CD14-positive monocyte (primary cell): Measurements from ENCODE around the gene ZNF487. TPM values are rescaled to one million over a fixed set of nuclear protein-coding genes. Genes with fewer than 3 reads are reported as not detected.
A peak's percentile ranks its signal among the peaks of the same experiment; 100 is the strongest.
"Not testable (repeated sequence)": the region's sequence is repeated elsewhere in the genome, so short reads cannot be mapped to it uniquely, and the experiment has no call there.

Source experiments
- DNase-seq, 3 donors: peaks; one replicate each; pipeline ENCODE4 v3.0.0-alpha.2; 2011 to 2022
- H2AFZ ChIP-seq: 2 replicates; pipeline ENCODE4 v1.6.0; 2012; ENCODE audit warnings: mild to moderate bottlenecking, low read depth, low read length, inconsistent platforms; ENCODE audit not compliant: insufficient read depth, poor library complexity, severe bottlenecking
- H3K27ac ChIP-seq, 2 donors: 1 replicate in 1 of 2; 2 replicates in 1 of 2; pipeline ENCODE4 v1.5.1; 2012 to 2013; ENCODE audit warnings: low read length in 2 of 2, control low read depth in 1 of 2, inconsistent platforms in 1 of 2, low read depth in 1 of 2, mild to moderate bottlenecking in 1 of 2
- H3K27me3 ChIP-seq, 2 donors: one replicate each; pipeline versions ENCODE4 v1.6.0 to v1.6.1; 2011 to 2013; ENCODE audit warnings: low read length in 2 of 2; ENCODE audit not compliant: control insufficient read depth in 2 of 2, insufficient read depth in 2 of 2
- H3K36me3 ChIP-seq, 2 donors: replicated peaks in 1 of 2; 1 replicate in 1 of 2; 2 replicates in 1 of 2; pipeline versions ENCODE4 v1.5.1 to v1.6.1; 2012 to 2013; ENCODE audit warnings: low read length in 2 of 2, control low read depth in 1 of 2, inconsistent platforms in 1 of 2, mild to moderate bottlenecking in 1 of 2; ENCODE audit not compliant: insufficient read depth in 2 of 2, control insufficient read depth in 1 of 2
- H3K4me1 ChIP-seq, 2 donors: 1 replicate in 1 of 2; 2 replicates in 1 of 2; pipeline versions ENCODE4 v1.5.1 to v1.6.1; 2012 to 2013; ENCODE audit warnings: low read length in 2 of 2, control low read depth in 1 of 2, inconsistent platforms in 1 of 2, mild to moderate bottlenecking in 1 of 2, moderate library complexity in 1 of 2; ENCODE audit not compliant: insufficient read depth in 2 of 2, control insufficient read depth in 1 of 2
- H3K4me2 ChIP-seq: replicated peaks from 2 replicates; pipeline ENCODE3; 2012; ENCODE audit warnings: low read length, moderate library complexity, mild to moderate bottlenecking; ENCODE audit not compliant: poor library complexity, severe bottlenecking; ENCODE audit errors: extremely low read depth
- H3K4me3 ChIP-seq, 3 experiments: fragments of 200-600 bp in 1 of 3; sonication (generic) in 1 of 3; replicated peaks in 1 of 3; 1 replicate in 2 of 3; 2 replicates in 1 of 3; pipeline ENCODE4 v1.5.1; 2011 to 2013; ENCODE audit warnings: low read length in 3 of 3, mild to moderate bottlenecking in 3 of 3, control low read depth in 2 of 3, low read depth in 2 of 3, inconsistent platforms in 1 of 3, moderate library complexity in 1 of 3
- H3K79me2 ChIP-seq: 2 replicates; pipeline ENCODE4 v1.6.0; 2012; ENCODE audit warnings: mild to moderate bottlenecking, control low read depth, inconsistent platforms, low read length, moderate library complexity; ENCODE audit not compliant: insufficient read depth
- H3K9ac ChIP-seq: 2 replicates; pipeline ENCODE4 v1.6.0; 2017; ENCODE audit warnings: low read length, mild to moderate bottlenecking; ENCODE audit not compliant: insufficient read depth, poor library complexity, severe bottlenecking
- H3K9me3 ChIP-seq, 2 donors: replicated peaks in 1 of 2; 1 replicate in 1 of 2; 2 replicates in 1 of 2; pipeline versions ENCODE4 v1.5.1 to v1.6.1; 2012 to 2013; ENCODE audit warnings: low read length in 2 of 2, control low read depth in 1 of 2; ENCODE audit not compliant: control insufficient read depth in 1 of 2, insufficient read depth in 1 of 2
- H4K20me1 ChIP-seq: 2 replicates; pipeline ENCODE4 v1.6.0; 2012; ENCODE audit warnings: mild to moderate bottlenecking, low read length, control low read depth, moderate library complexity; ENCODE audit not compliant: insufficient read depth
- H3K27ac Mint-ChIP-seq, 7 donors: one replicate each; pipeline ENCODE4 v1.8.0; 2020; ENCODE audit warnings: mild to moderate bottlenecking in 7 of 7, mixed read lengths in 7 of 7, moderate library complexity in 6 of 7, inconsistent platforms in 2 of 7
- H3K27me3 Mint-ChIP-seq, 3 donors: one replicate each; pipeline ENCODE4 v1.8.0; 2021 to 2022; ENCODE audit warnings: low read depth in 3 of 3, mild to moderate bottlenecking in 3 of 3, mixed read lengths in 3 of 3, moderate library complexity in 3 of 3, inconsistent platforms in 1 of 3
- H3K36me3 Mint-ChIP-seq, 2 donors: one replicate each; pipeline ENCODE4 v1.8.0; 2020; ENCODE audit warnings: mixed read lengths in 2 of 2, inconsistent platforms in 1 of 2, mild to moderate bottlenecking in 1 of 2
- H3K4me1 Mint-ChIP-seq: one replicate; pipeline ENCODE4 v1.8.0; 2020; ENCODE audit warnings: mild to moderate bottlenecking, mixed read lengths
- H3K4me3 Mint-ChIP-seq, 2 donors: one replicate each; pipeline ENCODE4 v1.8.0; 2020; ENCODE audit warnings: mild to moderate bottlenecking in 2 of 2, mixed read lengths in 2 of 2, moderate library complexity in 1 of 2
- H3K9me3 Mint-ChIP-seq, 7 donors: one replicate each; pipeline ENCODE4 v1.8.0; 2020 to 2022; ENCODE audit warnings: mixed read lengths in 7 of 7, mild to moderate bottlenecking in 6 of 7, moderate library complexity in 6 of 7, inconsistent platforms in 2 of 7
- whole genome bisulfite sequencing: methylation state at CpG from one replicate; pipeline ENCODE4 v1.1.5; 2013; ENCODE audit warnings: missing lambda C conversion rate; ENCODE audit not compliant: insufficient coverage; 5-methylcytosine and 5-hydroxymethylcytosine counted together
- intact Hi-C, 2 donors: fragments of 100-400 bp; cut with micrococcal nuclease; formaldehyde crosslinking; loops; one replicate each; pipeline versions ENCODE4 v1.15.0 to v1.15.1; 2023
- polyA plus RNA-seq, 3 donors: library from polyadenylated mRNA; depleted of rRNA in 1 of 3; unstranded in 2 of 3; stranded (reverse) in 1 of 3; fragments of 300-500 nt in 2 of 3; fragments of >200 nt in 1 of 3; fragmentation: Illumina TruSeq in 2 of 3; gene quantifications; 1 replicate in 2 of 3; 2 replicates in 1 of 3; pipeline ENCODE4 v1.2.3, GENCODE V29; 2012 to 2021
- TF ChIP-seq, protein P1 (sequence below): fragments of 200-600 bp; IDR thresholded peaks from one replicate; pipeline ENCODE4 v1.8.0; 2022; ENCODE audit warnings: antibody characterized with exemption, mild to moderate bottlenecking

Gene ZNF487
- polyA plus RNA-seq, 3 donors = 8.6 to 19.7 (median 15.6) TPM

DNA sequence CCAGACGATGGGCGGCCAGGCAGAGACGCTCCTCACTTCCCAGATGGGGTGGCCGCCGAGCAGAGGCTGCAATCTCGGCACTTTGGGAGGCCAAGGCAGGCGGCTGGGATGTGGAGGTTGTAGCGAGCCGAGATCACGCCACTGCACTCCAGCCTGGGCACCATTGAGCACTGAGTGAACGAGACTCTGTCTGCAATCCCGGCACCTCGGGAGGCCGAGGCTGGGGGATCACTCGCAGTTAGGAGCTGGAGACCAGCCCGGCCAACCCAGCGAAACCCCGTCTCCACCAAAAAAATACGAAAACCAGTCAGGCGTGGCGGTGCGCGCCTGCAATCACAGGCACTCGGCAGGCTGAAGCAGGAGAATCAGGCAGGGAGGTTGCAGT, 28.8 kb downstream of the ZNF487 start:
- intact Hi-C loops = loop anchor here (10.0 kb wide), 2 partner anchors 261 to 601 kb away; no protein-coding TSS in a partner anchor
- H3K9me3 Mint-ChIP-seq, H3K4me2 ChIP-seq, DNase-seq, H3K9ac ChIP-seq, H4K20me1 ChIP-seq, H3K79me2 ChIP-seq, H3K27ac ChIP-seq, H3K27me3 ChIP-seq, H3K4me1 ChIP-seq, H2AFZ ChIP-seq, H3K4me3 ChIP-seq, H3K27me3 Mint-ChIP-seq, H3K27ac Mint-ChIP-seq, H3K4me1 Mint-ChIP-seq, H3K36me3 ChIP-seq, H3K9me3 ChIP-seq, H3K36me3 Mint-ChIP-seq, H3K4me3 Mint-ChIP-seq: not testable (repeated sequence)
- 97% methylated on average over 19 of the region's 24 CpGs for WGBS

DNA sequence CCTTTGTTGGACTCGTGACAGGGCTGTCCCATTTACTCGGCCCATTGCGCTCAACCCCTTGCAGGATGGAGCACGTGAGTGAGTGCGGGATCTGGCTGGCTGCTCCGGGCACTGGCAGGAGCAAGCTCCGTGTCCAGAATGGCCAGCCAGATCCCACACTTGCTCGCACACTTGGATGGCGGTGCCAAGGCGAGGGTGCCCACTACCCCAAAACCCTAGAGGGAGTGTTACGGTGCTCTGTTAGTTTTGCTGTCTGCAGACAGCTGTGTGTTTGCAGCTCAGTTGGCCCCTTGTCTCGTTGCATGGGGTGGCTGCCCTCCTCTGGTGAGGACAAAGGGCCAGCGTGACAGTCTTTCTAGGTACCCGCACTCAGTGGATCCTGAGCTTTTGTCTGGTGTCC, 34.2 kb downstream of the ZNF487 start:
- H3K4me2 ChIP-seq = no peak overlapping the region
- TF ChIP-seq, protein P1, sequence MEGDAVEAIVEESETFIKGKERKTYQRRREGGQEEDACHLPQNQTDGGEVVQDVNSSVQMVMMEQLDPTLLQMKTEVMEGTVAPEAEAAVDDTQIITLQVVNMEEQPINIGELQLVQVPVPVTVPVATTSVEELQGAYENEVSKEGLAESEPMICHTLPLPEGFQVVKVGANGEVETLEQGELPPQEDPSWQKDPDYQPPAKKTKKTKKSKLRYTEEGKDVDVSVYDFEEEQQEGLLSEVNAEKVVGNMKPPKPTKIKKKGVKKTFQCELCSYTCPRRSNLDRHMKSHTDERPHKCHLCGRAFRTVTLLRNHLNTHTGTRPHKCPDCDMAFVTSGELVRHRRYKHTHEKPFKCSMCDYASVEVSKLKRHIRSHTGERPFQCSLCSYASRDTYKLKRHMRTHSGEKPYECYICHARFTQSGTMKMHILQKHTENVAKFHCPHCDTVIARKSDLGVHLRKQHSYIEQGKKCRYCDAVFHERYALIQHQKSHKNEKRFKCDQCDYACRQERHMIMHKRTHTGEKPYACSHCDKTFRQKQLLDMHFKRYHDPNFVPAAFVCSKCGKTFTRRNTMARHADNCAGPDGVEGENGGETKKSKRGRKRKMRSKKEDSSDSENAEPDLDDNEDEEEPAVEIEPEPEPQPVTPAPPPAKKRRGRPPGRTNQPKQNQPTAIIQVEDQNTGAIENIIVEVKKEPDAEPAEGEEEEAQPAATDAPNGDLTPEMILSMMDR = no peak
- DNase-seq = no peak
- no peak overlapping the region for H3K27ac ChIP-seq
- H3K27me3 ChIP-seq = no peaks in the 10 kb centered on the region
- Mint-ChIP-seq H3K4me1 (no peaks in the 10 kb centered on the region), H3K27ac (peak overlapping the region in 1 of 7 donors; percentile 52), H3K36me3 (peaks cover 0 to 4% of the 10 kb centered on the region in 2 donors), H3K9me3 (peaks cover 2 to 17% (median 6%) of the 10 kb centered on the region in 7 donors), H3K4me3 (no peak overlapping the region), H3K27me3 (peaks cover 0 to 4% (median 0%) of the 10 kb centered on the region in 3 donors)
- H3K4me1 ChIP-seq = no peaks in the 10 kb centered on the region
- no peaks in the 10 kb centered on the region for H3K79me2 ChIP-seq
- 96% methylated on average over 13 of the region's 14 CpGs for WGBS
- no peak overlapping the region for H3K4me3 ChIP-seq
- H3K36me3 ChIP-seq = no peaks in the 10 kb centered on the region
- H2AFZ ChIP-seq = no peak overlapping the region
- intact Hi-C loops = loop anchor here in 1 of 2 donors (10.0 kb wide), 1 partner anchor 606 kb away; no protein-coding TSS in a partner anchor
- no peaks in the 10 kb centered on the region for H4K20me1 ChIP-seq
- H3K9me3 ChIP-seq = peaks cover 0 to 5% of the 10 kb centered on the region in 2 donors
- H3K9ac ChIP-seq = no peak overlapping the region
